Measurements from ENCODE around the gene PLPP4. TPM values are rescaled to one million over a fixed set of nuclear protein-coding genes. Genes with fewer than 3 reads are reported as not detected.

The PLPP4 gene
- total RNA-seq, 1 experiment from 2014 or later: not detected

DNA sequence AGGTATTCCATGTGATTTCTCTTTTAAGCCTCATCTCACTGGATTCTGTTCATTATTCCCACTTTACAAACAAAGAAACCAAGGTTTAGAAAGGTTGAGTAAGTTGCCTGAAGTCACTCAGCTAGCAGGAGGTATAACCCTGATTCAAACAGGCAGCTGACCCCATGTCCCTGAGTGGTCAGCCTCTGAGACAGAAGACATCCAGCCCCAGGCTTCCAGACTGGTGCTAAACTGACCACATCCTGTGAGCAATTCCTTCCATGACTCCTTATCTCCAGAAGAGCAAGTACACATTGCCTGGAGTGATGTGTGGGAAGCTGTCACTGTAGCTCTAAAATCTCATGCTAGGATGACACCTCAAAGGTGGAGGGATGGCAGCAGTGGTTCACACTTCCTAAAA, 3.7 kb downstream of the PLPP4 start:
- H3K4me3 ChIP-seq: no peak overlapping the region
- intact Hi-C loops (cut with micrococcal nuclease; ENCODE audit: unreplicated experiment): no loop called here
- no peaks in the 10 kb centered on the region for H3K36me3 ChIP-seq (ENCODE audit: low read depth)
- no peaks in the 10 kb centered on the region for H3K9me2 ChIP-seq (ENCODE audit: insufficient read depth)
- H3K27me3 ChIP-seq (ENCODE audit: insufficient read depth, low read depth): no peaks in the 10 kb centered on the region
- no peak for DNase-seq
- ChIA-PET POLR2A (ENCODE audit: unreplicated experiment) (no interaction called here), CTCF (no interaction called here)
- H3K4me1 ChIP-seq (replicated peaks; ENCODE audit: insufficient read depth): no peaks in the 10 kb centered on the region
- H2AFZ ChIP-seq: no peak overlapping the region
- no TSS peak for BruUV-seq (replicated peaks)
- no peaks in the 10 kb centered on the region for H4K20me1 ChIP-seq (ENCODE audit: insufficient read depth)
- no peak overlapping the region for H3K27ac ChIP-seq
- H3K9me3 ChIP-seq (ENCODE audit: insufficient read depth, low read depth): no peaks in the 10 kb centered on the region
- H3F3A ChIP-seq (ENCODE audit: insufficient read depth, low read depth): no peaks in the 10 kb centered on the region
- H3K79me2 ChIP-seq (ENCODE audit: low read depth): no peaks in the 10 kb centered on the region
- no peak overlapping the region for H3K4me2 ChIP-seq
- no peak for TF ChIP-seq EZH2 (IDR thresholded peaks at IDR 0.05; ENCODE audit: low read depth)
- TF ChIP-seq, protein P1, sequence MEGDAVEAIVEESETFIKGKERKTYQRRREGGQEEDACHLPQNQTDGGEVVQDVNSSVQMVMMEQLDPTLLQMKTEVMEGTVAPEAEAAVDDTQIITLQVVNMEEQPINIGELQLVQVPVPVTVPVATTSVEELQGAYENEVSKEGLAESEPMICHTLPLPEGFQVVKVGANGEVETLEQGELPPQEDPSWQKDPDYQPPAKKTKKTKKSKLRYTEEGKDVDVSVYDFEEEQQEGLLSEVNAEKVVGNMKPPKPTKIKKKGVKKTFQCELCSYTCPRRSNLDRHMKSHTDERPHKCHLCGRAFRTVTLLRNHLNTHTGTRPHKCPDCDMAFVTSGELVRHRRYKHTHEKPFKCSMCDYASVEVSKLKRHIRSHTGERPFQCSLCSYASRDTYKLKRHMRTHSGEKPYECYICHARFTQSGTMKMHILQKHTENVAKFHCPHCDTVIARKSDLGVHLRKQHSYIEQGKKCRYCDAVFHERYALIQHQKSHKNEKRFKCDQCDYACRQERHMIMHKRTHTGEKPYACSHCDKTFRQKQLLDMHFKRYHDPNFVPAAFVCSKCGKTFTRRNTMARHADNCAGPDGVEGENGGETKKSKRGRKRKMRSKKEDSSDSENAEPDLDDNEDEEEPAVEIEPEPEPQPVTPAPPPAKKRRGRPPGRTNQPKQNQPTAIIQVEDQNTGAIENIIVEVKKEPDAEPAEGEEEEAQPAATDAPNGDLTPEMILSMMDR (conservative IDR thresholded peaks at IDR 0.05): no peak

DNA sequence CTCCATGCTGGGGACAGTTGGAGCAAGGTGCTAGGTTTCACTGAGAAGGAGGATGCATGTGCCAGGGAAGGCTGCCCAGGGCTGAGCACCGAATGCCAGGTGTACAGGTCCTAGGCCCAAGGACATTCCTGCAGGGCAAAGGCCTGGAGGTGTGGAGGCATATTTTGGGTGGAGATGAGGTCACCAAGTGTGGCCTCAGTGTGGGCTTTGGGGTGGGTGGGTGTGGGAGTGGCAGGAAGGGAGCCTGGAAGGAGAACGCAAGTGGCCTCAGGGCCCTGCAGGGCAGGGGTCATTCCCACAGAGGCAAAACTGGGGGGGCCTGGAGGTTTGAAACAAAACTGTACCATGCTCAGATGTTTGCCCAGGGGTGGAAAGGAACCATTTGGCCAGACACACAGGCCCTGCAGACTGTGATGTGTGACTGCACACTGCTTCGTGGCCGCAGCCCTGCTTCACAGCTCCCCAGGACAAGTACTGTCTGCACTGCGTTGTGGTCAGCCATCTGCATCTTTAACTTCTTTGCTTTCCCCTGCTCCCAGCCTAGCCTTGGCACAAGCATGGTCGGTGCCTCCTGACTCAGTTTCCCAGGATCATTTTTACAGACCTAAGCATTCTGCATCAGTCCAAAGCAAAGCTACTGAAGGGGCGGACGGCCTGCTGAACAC, 5.1 kb downstream of the PLPP4 start:
- Histone ChIP-seq H3K79me2 (ENCODE audit: low read depth) (no peaks in the 10 kb centered on the region), H3K36me3 (ENCODE audit: low read depth) (no peaks in the 10 kb centered on the region), H3K27ac (no peak overlapping the region), H3K9me2 (ENCODE audit: insufficient read depth) (no peaks in the 10 kb centered on the region), H3K4me2 (no peak overlapping the region), H3K9me3 (ENCODE audit: insufficient read depth, low read depth) (no peaks in the 10 kb centered on the region), H3F3A (ENCODE audit: insufficient read depth, low read depth) (no peaks in the 10 kb centered on the region), H3K4me3 (no peak overlapping the region), H4K20me1 (ENCODE audit: insufficient read depth) (no peaks in the 10 kb centered on the region), H3K4me1 (replicated peaks; ENCODE audit: insufficient read depth) (no peaks in the 10 kb centered on the region), H2AFZ (no peak overlapping the region), H3K27me3 (ENCODE audit: insufficient read depth, low read depth) (no peaks in the 10 kb centered on the region)
- intact Hi-C loops (cut with micrococcal nuclease; ENCODE audit: unreplicated experiment): no loop called here
- no peak for DNase-seq
- ChIA-PET CTCF (no interaction called here), POLR2A (ENCODE audit: unreplicated experiment) (no interaction called here)
- no TSS peak for BruUV-seq (replicated peaks)
- no peak for TF ChIP-seq EZH2 (IDR thresholded peaks at IDR 0.05; ENCODE audit: low read depth)
- TF ChIP-seq, protein P1 (conservative IDR thresholded peaks at IDR 0.05): no peak

DNA sequence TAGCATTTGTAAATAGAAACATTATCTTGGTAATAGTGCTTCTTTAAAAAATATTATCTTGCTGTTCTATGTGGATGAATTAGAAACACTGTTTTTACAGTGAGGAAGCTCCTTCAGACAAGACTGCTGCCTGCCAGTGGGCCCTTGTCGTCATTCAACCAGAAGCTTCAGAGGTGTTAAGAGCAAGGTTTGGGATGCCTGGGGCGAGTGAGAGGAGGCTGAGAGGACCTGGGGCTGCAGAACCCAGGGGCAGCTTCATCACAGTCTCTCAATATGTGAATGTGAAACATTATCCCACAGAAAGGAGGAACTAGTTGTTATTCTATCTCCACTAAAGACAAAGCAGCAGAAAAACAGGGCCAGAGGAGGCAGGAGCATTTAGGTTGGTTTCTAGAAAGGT, 8.1 kb downstream of the PLPP4 start:
- Histone ChIP-seq H3K36me3 (ENCODE audit: low read depth) (no peaks in the 10 kb centered on the region), H3K9me3 (ENCODE audit: insufficient read depth, low read depth) (no peaks in the 10 kb centered on the region), H3K4me3 (no peak overlapping the region), H3F3A (ENCODE audit: insufficient read depth, low read depth) (no peaks in the 10 kb centered on the region), H3K4me1 (replicated peaks; ENCODE audit: insufficient read depth) (no peaks in the 10 kb centered on the region), H2AFZ (no peak overlapping the region), H3K27ac (no peak overlapping the region), H3K4me2 (no peak overlapping the region), H3K79me2 (ENCODE audit: low read depth) (no peaks in the 10 kb centered on the region), H3K9me2 (ENCODE audit: insufficient read depth) (no peaks in the 10 kb centered on the region), H3K27me3 (ENCODE audit: insufficient read depth, low read depth) (no peaks in the 10 kb centered on the region), H4K20me1 (ENCODE audit: insufficient read depth) (no peaks in the 10 kb centered on the region)
- no TSS peak for BruUV-seq (replicated peaks)
- TF ChIP-seq, protein P1 (conservative IDR thresholded peaks at IDR 0.05): no peak
- TF ChIP-seq EZH2 (IDR thresholded peaks at IDR 0.05; ENCODE audit: low read depth): no peak
- intact Hi-C loops (cut with micrococcal nuclease; ENCODE audit: unreplicated experiment): no loop called here
- ChIA-PET CTCF (no interaction called here), POLR2A (ENCODE audit: unreplicated experiment) (no interaction called here)
- no peak for DNase-seq

All from PC-9 (cell line).